ENCODE measurements around the gene TTC39C. TPM values are rescaled to one million over a fixed set of nuclear protein-coding genes. Genes with fewer than 3 reads are reported as not detected.

Gene TTC39C
- total and polyA plus RNA-seq, 2 experiments from 2014 or later, result 69.4 to 136 TPM

GRCh38 chr18:24094561-24094960 lies 80.0 kb downstream of the TTC39C start:
- Mint-ChIP-seq H3K4me3 (no peak overlapping the region), H3K36me3 (ENCODE audit: low read depth) (peaks cover 28% of the 10 kb centered on the region), H3K4me1 (no peaks in the 10 kb centered on the region), H3K27ac (no peak overlapping the region), H3K9me3 (peaks cover 10% of the 10 kb centered on the region; the same call in 2 of the 3 replicates), H3K27me3 (ENCODE audit: insufficient read depth, low read depth, poor library complexity) (peaks cover 1% of the 10 kb centered on the region)
- DNase-seq (ENCODE audit: low spot score) (no peak), ATAC-seq (no peak)
- H3F3A ChIP-seq (replicated peaks; ENCODE audit: low read depth), result peaks cover 4% of the 10 kb centered on the region; the same call in 1 of the 2 replicates
- H3K27me3 ChIP-seq (ENCODE audit: insufficient read depth), result no peaks in the 10 kb centered on the region
- H3K79me2 ChIP-seq (replicated peaks; ENCODE audit: insufficient read depth), result peaks cover 8% of the 10 kb centered on the region; the same call in 1 of the 2 replicates
- H3K36me3 ChIP-seq (ENCODE audit: insufficient read depth), result peaks cover 10% of the 10 kb centered on the region
- H3K4me1 ChIP-seq (ENCODE audit: insufficient read depth), result no peaks in the 10 kb centered on the region
- TF ChIP-seq ZNF462 (CRISPR knock-in tag; IDR thresholded peaks at IDR 0.05) (no peak), JUNB (IDR thresholded peaks at IDR 0.05; ENCODE audit: unreplicated experiment) (no peak), ZNF331 (CRISPR knock-in tag; IDR thresholded peaks at IDR 0.05; ENCODE audit: low read depth) (no peak), EZH2 (IDR thresholded peaks at IDR 0.05; ENCODE audit: low read depth, unreplicated experiment) (no peak), CREB1 (CRISPR knock-in tag; IDR thresholded peaks at IDR 0.05; ENCODE audit: low read depth) (no peak), CTCF (conservative IDR thresholded peaks at IDR 0.05; ENCODE audit: low read depth in 2 of 2) (no peak)
- no peaks in the 10 kb centered on the region for H4K20me1 ChIP-seq (replicated peaks; ENCODE audit: insufficient read depth)
- no peak overlapping the region for H2AFZ ChIP-seq
- H3K27ac ChIP-seq (ENCODE audit: low read depth), result no peak overlapping the region
- H3K4me2 ChIP-seq, result no peak overlapping the region
- H3K4me3 ChIP-seq, result no peak overlapping the region
- no peaks in the 10 kb centered on the region for H3K9me2 ChIP-seq (ENCODE audit: insufficient read depth)

Measured in GM23338 (cell line).